ENCODE results near the gene GSAP.

The GSAP gene

DNA sequence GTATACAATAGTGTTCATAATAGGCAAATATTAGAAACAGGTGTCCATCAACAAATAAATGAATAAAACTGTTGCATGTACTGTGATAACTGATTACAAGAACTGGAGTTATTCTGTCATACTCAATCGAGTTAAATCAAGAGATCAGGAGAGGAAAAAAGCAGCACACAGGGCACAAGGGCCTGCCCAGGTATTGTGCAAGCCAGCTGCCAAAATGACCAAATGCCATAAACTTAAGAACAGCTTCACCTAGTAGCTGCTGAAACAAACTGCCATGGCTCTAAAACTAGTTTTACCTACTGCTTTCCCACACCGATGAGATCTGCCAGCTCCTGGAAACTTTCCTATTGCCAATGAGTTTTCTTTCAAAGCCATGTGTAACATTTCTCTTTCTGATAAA, 12.2 kb downstream of the GSAP start:
- DNase-seq, result no peak

DNA sequence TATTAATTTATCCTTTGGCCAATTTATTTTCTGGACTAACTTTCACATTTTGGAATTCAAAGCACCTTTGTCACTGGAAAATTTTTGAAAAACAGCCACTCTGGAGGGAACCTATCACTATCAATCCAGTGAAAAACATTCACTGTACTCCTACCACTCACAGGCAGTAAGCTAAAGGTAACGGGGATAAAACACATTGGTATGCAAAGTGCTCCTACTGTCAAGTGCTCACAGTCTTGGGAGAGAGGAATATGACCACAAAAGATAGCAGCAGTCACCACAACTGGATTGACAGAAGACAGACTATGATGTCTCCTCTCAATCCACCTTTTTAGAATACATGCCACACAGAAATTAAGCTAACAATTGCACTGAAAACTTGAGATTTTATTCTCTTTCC, 13.3 kb downstream of the GSAP start:
- no peak for DNase-seq

DNA sequence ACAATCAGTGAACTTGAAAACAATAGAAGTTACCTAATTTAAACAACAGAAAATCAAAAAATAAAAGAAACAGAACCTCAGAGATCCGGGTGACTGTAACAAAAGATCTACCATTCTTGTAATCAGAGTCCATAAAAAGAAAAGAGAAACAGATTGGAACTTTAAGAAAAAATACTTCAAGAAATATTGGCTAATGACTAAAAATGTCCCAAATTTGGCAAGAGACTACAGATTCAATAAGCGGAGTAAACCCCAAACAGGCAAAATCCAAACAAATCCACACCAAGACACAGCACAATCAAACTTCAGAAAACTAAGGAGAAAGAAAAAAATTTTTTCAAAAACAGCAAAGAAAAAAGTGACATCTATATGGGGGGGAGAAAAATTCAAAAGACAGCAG, 15.1 kb downstream of the GSAP start:
- DNase-seq, result no peak

DNA sequence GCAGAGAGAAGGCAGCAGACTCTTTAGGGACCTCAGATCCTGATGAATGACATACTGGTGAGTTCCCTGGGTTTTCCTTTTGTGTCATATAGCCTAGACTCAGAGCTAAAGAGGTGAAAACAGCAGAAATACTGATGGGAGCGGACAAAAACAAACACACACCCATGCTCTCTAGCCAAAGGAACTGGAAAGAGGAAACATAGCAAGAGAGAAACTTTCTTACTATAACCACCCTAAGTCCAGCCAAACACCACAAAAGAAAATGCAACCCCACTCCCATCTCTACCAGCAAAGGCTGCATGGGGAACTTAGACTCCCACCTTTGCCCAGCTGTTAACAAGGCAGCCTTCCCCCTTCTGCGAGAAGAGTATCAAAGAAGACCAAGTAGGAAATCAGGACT, 16.3 kb downstream of the GSAP start:
- no peak for DNase-seq

DNA sequence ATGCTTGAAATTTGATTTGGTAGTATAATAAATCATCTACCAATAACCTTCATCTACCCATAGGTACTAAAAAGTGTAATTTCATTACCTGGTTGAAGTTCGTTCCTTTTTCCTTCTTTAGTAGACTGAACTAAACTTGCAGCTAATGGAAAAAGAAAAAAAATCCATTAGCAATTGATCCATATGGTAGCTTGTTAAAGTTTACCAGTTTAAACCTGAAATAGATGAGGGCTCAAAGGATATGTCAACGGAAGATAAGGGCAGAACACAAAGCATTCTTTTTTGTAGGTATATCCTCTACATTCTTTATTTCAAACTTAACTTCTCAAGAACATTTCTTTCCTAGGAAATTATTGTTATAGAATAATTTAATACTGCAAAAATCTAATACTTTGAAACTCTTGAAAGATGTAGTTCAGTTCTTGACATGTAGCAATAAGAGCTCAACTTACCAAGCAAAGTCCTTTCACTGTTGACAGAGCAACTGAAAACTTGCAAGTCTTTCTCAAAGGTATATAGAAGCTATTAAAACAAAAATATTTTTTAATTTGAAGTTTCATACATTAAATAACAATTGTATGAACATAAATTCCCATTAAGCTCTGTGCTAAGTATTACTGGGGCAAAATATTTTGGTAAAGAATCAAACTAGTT, 19.1 kb downstream of the GSAP start:
- no peak for DNase-seq

DNA sequence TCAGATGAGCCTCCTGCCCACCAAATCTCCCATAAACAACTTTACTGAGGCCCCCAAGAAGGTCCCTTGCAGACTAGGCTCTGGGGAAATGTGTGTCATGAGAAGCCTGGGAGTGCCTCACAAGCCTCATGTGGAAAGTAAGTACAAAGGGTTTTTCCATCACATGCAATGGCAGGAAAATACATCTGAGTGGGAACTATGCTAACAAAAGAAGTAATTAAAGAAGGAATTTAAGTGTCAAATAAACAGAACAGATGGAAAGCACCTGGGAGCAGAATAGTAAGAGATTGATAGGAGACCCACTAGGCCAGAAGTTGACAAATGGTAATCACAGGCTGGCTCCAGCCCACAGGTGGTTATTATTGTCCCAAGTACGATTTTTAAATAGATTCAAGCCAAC, 20.5 kb downstream of the GSAP start:
- no peak for DNase-seq

DNA sequence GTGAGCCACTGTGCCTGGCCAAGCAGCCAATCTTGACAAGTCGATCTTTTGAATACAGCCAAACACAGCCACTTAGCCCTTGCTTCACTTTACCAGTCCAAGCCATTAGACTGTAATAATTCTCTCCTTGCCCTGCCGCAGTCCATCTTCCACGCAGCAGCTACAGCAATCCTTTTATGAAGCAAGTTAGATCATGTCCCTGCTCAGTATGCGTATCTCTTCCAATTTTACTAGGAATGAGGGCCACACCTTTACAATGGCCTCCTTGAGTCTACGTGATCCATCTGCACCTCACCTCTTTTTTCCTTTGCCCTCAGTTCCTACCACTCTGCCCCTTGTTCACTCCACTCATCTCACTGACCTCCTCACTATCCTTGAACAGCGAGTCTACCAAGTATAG, 22.2 kb downstream of the GSAP start:
- DNase-seq, result no peak

DNA sequence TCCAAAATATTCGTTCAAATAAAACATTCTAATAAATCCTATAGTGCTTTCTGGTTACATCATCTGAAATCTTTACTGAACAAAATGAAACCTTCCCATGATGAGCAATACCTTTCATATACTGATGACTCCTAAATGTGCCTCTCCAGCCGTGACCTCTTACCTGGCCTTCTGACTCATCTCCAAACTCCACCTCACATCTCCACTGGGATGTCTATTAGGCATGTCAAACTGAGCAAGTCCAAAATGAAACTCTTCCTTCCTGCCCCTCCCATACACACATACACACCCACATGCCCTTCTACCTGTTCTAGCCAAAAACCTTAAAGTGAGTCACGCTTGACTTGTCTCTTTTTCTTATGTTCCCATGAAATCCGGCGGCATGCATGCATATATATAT, 22.9 kb downstream of the GSAP start:
- DNase-seq, result no peak

DNA sequence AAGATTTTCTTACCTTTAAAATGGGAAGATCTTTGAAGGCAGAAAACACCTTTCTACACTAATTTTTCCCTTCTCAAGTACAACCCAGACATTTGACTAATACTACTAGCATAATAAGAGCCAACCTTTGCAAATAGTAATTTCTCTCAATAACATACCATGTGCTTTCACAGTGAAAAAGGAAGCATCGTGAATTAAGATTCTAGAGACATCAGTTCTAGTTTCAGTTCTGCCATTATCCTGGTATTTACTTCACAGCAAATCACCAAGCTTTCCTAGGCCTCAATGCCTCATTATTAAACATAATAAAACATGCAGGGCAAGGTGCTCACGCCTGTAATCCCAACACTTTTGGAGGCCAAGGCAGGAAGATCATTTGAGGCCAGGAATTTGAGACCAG, 24.9 kb downstream of the GSAP start:
- no peak for DNase-seq

DNA sequence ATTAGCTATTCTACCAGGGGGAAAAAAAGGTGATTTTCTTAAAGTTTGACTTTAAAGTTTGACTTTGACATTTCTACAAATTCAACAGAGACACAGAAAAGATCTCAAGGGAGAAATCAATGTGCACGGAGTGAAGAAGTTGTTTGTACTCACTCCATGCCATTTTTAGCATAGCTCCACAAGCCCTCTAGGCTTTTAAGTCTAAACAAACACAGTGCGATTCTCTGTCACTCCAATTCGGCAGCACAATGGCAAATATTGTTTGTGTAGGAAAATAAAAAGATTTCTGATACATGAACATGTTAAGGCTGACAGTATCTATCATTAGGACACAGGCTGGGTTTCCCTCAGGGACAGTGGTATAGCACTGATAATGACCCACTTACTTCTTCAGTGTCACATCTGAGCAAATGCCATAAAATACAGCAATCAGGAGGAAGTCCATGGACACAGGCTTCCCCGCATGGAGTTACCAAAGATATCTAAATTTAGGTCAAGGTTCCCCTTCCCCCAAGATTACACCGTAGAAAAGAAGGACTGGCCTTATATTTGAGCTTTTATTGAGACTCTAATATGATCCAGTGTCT, 28.0 kb downstream of the GSAP start:
- DNase-seq, result no peak

DNA sequence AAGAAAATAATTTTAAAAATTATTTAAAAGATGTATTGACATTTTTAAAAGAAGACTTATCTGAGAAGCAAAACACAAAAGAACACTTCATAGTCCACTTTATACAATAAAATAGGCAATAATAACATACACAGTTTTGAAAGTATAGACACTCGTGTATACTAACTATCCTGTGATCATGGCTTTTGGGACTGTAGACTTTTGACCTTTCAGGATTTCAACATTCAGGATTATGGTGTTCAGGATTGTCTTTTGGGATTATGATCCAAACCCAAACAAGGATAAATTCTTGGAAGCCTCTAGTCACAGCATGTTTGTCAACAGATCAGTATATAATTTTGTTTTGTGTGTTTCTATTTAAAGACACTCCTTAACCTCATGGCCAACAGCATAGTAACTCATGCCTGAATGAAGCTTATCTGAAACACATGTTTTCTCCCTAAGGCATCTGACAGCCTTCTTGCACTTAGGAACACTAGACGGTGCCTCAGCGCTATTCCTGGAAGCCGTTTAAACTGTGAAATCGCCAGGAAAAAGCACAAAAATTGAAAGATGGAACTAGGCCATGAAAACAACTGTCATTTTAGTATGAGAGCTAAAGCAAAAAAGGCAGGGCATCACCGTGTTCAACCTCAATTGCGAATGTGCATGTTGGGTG, 29.9 kb downstream of the GSAP start:
- DNase-seq, result no peak

DNA sequence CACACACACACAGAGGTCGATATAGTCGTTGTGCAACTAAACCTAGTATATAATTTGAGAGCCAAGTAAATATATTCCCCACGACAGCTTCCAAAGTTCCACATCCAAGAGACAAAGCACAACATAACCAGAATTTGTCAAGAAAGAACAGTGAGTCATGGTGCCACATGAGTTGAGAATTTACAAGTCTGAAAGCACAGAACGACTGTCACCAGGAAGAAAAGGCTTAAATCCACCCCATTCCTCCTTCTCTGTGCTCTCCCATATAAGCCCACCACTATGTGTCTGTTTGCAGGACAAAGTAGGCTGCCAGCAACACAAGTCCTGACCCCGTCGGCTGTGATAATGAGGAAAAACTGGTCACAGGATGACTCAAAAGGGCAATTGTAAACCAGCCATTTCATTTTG, 32.8 kb downstream of the GSAP start:
- no peak for DNase-seq

DNA sequence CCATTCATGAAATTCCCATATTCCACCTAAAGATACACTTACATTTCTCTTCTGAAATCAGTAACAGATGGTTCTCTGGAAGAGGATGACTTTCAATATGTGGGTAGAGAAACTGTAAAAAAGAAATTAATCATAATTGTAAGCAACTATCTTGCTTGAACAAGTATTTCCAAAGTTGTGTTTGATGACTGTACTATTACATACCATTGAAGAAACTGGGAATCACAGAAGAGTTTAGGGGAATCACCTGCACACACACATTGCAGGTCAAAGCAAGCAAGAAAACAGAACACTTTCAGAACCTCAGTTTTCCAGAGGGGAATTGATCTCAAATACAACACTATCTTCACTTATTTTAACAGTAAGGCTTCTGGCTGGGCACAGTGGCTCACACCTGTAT, 33.6 kb downstream of the GSAP start:
- DNase-seq, result no peak

DNA sequence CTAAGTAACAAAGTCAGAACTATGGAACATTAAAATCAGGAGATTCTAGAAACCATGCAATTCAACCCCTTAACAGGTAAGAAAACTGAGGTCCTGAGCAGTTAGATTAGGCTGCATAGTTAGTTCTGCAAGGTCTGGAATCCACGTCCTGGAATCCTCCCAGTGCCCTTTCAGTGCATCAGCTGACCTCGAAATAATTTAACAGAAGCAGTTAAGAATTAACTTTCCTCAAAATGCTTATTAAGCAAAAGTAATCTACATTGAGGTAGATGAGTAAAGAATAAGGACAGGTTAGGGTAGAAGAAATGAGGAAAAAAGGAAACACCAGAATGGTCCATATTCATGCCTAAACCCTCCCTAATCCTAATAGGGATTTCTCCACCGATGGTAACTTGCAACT, 37.6 kb downstream of the GSAP start:
- no peak for DNase-seq

DNA sequence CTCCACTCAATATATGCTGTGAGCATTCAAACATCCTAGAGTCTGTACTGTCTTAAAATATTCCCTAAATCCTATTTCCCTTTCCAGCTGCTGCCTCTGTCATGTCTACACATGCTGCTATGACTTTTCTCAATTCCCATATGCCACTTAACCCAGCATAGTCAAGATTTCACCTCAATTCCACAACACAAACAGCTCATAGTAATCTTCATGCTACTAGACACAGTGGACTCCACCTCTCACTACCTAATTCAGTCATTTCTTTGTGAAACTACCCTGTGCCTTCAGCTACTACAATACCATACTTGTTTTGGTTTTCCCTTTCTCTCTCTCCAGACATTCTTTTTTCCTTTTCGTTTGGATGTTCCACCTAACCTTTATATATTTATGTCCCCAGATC, 45.5 kb downstream of the GSAP start:
- no peak for DNase-seq

DNA sequence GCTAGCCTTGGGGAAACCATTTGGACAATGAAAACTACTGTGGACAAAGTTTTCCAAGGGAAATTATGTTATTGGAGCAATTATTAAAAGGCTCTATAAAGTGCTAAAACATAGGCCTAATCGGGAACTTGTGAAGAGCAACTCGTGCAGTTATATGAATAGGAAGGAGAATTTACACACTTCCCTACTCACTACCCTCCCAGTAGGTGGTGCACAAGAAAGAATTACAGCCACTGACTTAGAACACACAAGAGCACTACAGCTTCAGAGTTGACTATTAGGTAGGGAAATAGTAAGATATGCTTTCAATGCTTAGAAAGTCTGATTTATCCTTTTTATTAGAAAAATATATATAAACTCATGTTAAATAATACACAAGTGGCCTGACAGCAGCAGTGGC, 47.2 kb downstream of the GSAP start:
- DNase-seq, result no peak

DNA sequence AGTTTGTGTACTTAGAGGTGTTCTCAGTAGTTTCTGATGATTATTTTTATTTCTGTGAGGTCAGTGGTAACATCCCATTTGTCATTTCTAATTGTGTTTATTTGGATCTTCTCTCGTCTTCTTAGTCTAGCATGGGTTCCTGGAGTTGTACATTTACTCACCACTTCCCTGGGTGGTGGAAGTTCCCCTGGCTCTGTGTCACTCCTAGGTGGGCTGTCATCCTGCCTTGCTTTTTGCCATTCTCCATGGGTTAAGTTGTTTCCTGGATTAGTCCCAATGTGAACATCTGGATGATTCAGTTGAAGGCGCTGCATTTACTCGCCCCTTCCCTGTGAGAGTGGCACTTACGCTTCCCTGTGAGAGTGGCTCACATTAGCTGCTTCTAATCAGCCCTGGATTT, 48.2 kb downstream of the GSAP start:
- DNase-seq, result no peak

DNA sequence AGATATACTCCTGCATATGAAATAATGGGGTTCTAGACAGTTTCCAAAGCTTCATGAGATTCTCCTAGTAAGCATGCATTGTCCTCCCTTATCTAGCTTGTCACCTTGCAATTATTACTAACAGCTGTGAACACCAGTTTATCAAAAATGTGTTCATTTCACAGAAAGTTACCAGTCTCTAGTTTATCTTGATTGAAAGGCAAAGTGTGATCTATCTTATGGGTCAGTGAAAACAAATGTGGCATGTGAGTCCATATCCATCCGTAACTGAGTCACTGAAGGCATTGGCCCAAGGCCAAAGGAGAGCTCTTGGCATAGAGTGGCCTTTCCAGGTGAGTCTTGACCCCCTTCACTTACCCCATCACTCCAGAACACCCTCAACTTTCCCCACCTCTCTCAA, 53.2 kb downstream of the GSAP start:
- no peak for DNase-seq

DNA sequence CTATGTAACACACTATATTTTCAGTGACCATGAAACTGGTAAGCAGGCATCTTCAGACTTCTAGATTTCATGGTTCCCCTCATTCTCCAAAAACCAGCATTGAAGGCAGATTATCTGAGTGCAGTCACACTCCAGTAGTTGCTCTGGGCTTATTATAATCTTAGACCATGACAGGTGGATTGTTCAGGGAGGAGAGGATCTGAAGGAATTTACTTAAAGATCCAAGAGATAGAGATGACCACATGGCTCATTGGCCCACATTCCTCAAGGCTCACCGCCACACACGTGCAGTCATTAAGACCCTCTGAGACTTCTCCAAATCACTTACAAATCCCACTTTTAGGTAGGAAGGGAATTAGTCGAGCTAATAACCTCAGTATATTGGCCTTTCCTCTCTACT, 55.2 kb downstream of the GSAP start:
- DNase-seq, result no peak

DNA sequence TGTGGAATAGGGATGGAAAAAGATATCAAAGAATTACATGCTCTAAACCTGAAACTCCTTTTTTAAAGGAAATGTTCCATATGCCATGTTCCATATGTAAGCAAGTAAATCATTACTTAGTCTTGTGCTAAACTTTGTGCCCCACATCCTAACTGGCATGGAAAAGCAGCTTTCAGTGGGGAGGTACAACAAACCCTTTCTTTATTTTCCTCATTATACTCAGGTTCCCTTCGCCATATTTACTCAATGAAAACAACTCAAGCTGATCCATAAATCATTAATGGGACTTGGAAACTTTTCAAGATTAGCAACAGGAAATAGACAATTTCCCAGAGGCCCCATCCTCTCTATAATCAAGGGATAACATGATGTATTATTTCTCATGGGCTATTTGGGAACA, 56.0 kb downstream of the GSAP start:
- no peak for DNase-seq

DNA sequence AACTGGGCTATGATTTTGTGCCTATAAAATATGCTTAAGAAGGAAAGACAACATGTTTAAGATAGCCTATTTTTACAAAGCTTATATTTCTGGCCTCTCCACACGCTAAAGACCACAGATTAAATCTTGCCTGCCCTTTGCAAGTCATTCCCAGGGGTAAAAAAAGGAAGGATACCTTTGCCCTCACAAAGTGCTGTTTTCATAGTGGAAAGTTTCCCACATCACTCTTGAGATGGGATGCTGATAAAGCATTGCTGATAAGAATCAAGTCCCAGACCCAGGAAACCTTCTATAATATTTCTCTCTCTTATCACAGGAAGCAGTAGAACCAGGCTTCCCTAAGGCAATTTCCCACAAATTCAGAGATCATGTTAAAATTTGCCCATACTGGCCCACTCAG, 56.5 kb downstream of the GSAP start:
- DNase-seq, result no peak

DNA sequence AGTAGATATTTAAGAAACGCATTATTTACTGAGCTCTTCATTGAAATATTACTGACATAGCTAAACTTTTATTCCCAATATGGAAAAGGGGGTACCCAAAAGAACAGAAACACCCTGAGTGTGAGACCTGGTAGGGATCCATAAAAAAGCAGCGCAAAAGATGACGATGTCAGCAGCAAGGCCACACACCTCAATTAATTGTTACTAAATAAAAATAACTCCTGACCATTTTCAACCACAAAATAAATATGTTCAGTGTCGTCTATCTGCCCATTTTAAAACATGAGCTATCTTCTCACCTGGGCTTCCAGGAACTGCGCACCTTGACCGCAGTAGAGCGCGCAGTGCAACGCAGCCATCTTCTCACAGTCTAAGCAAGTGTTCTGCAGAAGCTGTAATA, 61.2 kb downstream of the GSAP start:
- no peak for DNase-seq

DNA sequence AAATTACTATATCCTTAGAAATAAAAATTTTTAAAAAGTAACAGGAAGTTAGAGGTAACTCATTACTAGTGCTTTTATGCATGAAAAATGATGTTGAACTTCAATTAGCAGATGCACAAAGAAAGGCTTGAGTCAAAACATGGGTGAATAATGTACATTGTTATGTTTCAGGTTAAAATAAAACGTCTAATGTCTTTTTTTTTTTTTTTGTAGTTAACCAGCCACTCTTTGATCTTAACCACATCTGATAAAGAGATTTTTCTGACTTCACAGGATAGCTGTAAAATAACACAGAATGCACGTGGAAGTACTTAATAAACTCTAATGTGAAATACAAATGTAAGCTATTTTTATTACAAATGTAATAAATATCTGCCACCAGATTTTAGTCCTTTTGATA, 61.7 kb downstream of the GSAP start:
- DNase-seq, result no peak

DNA sequence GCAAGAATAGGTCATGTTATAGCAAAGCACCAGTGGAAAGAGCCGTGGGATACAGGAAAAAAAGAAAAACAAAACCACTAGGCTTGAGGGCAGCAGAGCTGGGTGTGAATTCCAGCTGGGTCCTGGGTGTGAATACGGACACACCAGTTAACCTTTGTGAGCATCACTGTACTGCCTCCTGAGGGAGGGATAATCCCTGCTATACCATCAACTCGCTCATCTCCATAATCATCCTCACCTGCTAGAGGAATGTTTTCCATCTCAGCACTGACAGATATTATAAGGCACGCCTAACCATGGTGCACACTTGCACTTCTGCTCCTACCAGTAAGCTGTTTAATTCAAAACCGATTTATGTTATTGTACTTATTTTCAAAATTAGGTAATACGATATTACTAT, 62.2 kb downstream of the GSAP start:
- no peak for DNase-seq

DNA sequence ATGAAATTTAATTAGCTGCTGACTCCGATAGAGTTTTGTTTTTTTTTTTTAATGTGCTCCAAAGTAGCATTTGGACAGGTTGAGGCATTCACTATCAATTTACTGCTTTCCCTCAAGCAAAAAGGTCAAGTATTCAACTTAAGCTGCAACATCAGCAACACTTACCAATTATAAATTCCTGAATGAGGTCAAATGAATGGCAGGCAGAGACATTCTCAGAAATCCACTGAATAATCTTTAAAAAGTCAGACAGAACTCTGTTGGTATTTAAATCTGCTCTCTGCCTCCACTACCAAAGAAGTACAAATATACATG, 62.8 kb downstream of the GSAP start:
- no peak for DNase-seq
